ENCODE data around the gene TCIRG1.
A peak's percentile ranks its signal among the peaks of the same experiment; 100 is the strongest.

TCIRG1 gene

DNA sequence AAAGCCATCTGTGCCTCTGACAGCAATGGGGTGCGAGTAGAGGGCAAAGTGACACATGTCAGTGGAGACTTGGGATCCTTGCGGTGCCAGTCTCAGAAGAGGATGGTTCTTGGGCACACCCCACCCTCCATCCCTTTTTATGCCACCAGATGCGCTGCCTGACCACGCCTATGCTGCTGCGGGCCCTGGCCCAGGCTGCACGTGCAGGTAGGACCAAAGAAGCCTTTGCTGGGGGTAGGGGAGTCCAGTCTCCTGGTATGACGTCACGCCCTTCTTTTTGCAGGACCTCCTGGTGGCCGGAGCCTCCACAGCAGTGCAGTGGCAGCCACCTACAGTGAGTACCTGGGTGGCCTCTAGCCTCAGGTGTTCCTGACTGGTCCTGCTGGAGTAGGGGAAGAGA, 6.8 kb upstream of the TCIRG1 start:
- TF ChIP-seq, protein P1, sequence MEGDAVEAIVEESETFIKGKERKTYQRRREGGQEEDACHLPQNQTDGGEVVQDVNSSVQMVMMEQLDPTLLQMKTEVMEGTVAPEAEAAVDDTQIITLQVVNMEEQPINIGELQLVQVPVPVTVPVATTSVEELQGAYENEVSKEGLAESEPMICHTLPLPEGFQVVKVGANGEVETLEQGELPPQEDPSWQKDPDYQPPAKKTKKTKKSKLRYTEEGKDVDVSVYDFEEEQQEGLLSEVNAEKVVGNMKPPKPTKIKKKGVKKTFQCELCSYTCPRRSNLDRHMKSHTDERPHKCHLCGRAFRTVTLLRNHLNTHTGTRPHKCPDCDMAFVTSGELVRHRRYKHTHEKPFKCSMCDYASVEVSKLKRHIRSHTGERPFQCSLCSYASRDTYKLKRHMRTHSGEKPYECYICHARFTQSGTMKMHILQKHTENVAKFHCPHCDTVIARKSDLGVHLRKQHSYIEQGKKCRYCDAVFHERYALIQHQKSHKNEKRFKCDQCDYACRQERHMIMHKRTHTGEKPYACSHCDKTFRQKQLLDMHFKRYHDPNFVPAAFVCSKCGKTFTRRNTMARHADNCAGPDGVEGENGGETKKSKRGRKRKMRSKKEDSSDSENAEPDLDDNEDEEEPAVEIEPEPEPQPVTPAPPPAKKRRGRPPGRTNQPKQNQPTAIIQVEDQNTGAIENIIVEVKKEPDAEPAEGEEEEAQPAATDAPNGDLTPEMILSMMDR (conservative IDR thresholded peaks at IDR 0.05), result no peak
- no peak for TF ChIP-seq ZFX (IDR thresholded peaks at IDR 0.05)
- peak overlapping the region; percentile 88 for H3K27ac ChIP-seq

GRCh38 chr11:68032997-68033707, 5.7 kb upstream of the TCIRG1 start:
- no peak for TF ChIP-seq ZFX (IDR thresholded peaks at IDR 0.05)
- H3K27ac ChIP-seq, result no peak overlapping the region

DNA sequence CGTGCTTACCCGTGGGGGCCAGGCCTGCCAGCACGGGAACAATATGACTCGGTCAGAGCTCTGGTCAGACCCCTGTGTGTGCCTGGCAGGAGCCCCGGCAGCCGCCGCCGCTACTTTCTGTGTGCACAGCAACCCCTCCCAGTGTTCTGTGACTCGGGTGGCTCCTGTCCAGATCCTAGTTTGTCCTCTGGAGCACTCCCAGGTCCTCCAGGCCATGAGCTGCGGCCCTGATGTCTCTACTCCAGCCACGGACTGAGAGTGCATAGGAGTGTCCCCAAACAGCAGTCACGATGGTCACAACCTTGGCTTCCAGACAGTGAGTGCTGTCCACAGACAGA, 5.1 kb upstream of the TCIRG1 start:
- H3K27ac ChIP-seq, result no peak overlapping the region
- TF ChIP-seq ZFX (IDR thresholded peaks at IDR 0.05), result no peak
- TF ChIP-seq, protein P1 (conservative IDR thresholded peaks at IDR 0.05), result no peak

DNA sequence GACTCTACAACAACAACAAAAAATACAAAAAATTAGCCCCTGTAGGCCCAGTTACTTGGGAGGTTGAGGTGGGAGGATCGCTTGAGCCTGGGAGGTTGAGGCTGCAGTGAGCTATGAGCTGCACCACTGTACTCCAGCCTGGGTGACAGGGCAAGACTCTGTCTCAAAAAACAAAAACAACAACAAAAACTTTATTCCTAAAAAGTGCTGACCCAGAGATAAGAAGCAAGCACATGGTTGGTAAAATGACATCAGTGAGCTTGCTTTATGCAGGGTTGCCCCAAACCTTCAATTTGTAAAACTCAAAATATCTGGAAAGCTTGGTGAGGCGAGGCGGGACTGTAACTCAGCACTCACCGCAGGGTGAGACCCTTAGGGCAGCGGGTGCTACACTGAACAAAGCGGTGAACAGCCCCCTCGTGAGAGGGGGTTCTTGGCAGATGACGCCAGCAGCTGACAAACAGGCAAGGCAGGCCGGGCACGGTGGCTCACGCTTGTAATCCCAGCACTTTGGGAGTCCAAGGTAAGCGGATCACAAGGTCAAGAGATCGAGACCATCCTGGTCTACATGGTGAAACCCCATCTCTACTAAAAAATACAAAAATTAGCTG, 3.5 kb upstream of the TCIRG1 start:
- TF ChIP-seq, protein P1 (conservative IDR thresholded peaks at IDR 0.05), result no peak
- no peak for TF ChIP-seq ZFX (IDR thresholded peaks at IDR 0.05)
- no peak overlapping the region for H3K27ac ChIP-seq

GRCh38 chr11:68036141-68036716, 2.6 kb upstream of the TCIRG1 start:
- no peak overlapping the region for H3K27ac ChIP-seq
- TF ChIP-seq, protein P1 (conservative IDR thresholded peaks at IDR 0.05), result no peak
- no peak for TF ChIP-seq ZFX (IDR thresholded peaks at IDR 0.05)

DNA sequence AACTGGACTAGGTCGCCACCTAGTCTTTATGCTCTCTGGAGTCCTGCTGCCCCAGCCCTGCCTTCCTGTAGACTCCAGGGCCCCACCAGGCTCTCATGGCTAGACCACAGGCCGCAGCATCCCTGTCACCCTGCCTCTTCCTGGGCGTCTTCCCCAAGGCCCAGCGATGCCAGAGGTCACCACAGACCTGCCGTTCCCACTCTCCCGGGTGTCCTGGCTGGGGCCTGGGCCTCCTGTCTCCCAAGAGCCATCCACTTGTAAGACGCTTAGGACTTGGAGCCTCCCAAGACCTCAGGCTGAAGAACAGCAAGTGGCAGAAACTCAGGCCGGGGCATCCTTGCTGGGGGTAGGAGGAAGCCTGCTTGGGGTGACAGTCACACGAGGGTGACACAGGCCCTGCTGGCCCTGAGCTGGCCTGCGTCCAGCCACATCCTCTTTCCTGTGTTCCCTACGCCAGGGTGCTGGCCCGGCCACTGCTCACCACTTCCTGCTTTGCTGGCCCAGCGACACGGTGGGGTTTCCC, 2.0 kb upstream of the TCIRG1 start:
- TF ChIP-seq, protein P1 (conservative IDR thresholded peaks at IDR 0.05), result no peak
- no peak for TF ChIP-seq ZFX (IDR thresholded peaks at IDR 0.05)
- no peak overlapping the region for H3K27ac ChIP-seq

DNA sequence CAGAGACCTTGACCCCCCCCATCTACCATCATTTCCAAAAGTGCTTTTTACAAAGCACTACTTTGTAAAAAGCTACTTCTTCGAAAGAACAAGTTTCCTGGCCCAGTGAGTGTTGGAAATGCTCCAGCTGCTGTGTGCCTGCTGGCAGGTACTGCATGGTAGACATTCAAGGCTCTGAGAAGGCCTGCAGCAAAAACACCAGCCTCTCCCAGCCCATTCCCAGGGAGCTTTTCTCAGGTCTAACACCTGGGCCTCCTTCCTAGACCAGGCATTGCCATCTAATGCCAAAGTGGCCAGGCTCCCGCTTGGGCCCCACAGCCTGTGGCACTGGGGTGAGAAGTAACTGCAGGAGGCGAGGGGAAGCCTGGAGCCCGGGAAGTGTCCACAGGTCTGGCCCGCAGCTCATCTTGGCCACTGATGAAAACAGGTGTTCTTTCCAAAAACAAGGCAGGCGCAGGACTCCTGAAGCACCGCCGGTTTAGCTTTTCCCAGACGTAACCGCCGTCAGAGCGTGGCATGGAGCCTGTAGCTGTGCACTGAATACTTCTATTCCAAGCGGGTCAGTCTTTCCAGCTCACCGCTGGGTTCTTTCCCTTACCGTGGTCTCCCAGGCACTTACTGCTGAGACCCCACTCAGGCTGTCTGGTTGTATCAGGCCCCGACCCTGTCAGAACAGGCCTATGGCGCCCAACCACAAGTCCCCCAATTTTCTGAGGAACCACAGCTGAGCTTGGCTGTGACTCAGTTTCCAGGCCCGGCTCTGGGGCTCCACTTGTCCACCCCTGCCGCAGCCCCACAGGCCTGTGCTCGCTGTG, 1.2 kb upstream of the TCIRG1 start:
- TF ChIP-seq, protein P1 (conservative IDR thresholded peaks at IDR 0.05), result no peak
- TF ChIP-seq ZFX (IDR thresholded peaks at IDR 0.05), result no peak
- peak overlapping the region; percentile 67 for H3K27ac ChIP-seq
